ENCODE measurements around the gene TAOK1. TPM values are rescaled to one million over a fixed set of nuclear protein-coding genes. Genes with fewer than 3 reads are reported as not detected.

Gene TAOK1
- total RNA-seq, 1 experiment from 2014 or later: 87.7 TPM

DNA sequence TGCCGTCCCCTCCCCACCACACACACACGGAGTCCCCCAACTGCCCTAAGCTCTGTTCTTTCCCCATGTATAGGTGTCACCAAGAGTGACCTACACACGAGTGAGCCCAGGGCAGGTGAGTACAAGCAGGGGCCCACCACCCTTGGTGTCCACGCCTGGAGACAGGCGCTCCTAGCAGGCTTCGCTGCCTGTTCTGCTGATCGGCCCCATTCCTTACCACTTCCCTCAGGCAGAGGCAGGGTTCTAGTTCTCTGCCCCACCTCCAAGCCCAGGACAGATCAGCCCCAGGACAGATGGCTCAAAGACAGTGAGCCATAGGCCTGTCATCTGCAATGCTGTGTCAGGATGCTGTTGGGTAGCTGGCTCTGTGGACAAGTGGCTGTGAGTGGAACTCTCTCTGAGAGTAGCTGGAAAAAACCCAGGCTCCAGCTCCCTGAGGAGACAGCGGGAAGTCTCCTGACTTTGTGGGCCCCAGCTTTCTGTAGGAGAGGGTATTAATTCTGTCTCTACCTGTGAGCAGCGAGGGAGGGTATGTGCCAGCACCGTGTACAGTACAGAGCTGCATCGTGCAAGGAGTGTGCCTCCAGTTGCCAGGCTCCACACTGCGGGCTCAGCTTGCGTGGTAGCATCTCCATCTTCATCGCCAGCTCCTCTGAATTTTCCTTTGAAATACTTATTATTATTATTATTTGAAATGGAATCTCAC lies 179.2 kb downstream of the TAOK1 start:
- no peaks in the 10 kb centered on the region for H3K9me3 Mint-ChIP-seq (ENCODE audit: unreplicated experiment)
- POLR2A ChIA-PET: no interaction called here
- H3K4me1 Mint-ChIP-seq (ENCODE audit: low read depth, unreplicated experiment): peaks cover 6% of the 10 kb centered on the region

DNA sequence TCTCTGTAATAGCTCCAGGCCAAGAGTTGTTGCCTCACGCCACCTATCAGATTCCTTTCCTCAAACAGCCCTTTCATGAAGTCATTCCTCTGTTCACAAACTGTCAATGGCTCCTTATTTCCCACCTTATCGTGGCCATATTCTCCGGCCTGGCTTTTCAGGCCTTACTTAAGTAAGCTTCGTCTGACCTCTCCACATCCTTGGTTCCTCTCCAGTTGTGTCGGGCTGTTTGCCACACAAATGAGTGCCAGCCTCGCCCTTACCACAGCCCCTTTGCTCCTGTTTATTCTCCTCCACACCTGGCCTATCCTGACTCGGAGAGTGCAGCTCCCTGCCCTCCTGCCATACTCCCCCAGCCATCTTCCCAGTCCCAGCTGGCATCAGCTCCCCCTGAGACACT lies 180.4 kb downstream of the TAOK1 start:
- Mint-ChIP-seq H3K4me1 (ENCODE audit: low read depth, unreplicated experiment) (peaks cover 6% of the 10 kb centered on the region), H3K9me3 (ENCODE audit: unreplicated experiment) (no peaks in the 10 kb centered on the region), H3K27me3 (ENCODE audit: insufficient read depth, unreplicated experiment) (no peaks in the 10 kb centered on the region), H3K36me3 (ENCODE audit: insufficient read depth, unreplicated experiment) (peaks cover 39% of the 10 kb centered on the region), H3K27ac (ENCODE audit: unreplicated experiment) (no peak overlapping the region), H3K4me3 (ENCODE audit: unreplicated experiment) (peak overlapping the region; percentile 5)
- TF ChIP-seq, protein P1, sequence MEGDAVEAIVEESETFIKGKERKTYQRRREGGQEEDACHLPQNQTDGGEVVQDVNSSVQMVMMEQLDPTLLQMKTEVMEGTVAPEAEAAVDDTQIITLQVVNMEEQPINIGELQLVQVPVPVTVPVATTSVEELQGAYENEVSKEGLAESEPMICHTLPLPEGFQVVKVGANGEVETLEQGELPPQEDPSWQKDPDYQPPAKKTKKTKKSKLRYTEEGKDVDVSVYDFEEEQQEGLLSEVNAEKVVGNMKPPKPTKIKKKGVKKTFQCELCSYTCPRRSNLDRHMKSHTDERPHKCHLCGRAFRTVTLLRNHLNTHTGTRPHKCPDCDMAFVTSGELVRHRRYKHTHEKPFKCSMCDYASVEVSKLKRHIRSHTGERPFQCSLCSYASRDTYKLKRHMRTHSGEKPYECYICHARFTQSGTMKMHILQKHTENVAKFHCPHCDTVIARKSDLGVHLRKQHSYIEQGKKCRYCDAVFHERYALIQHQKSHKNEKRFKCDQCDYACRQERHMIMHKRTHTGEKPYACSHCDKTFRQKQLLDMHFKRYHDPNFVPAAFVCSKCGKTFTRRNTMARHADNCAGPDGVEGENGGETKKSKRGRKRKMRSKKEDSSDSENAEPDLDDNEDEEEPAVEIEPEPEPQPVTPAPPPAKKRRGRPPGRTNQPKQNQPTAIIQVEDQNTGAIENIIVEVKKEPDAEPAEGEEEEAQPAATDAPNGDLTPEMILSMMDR (IDR thresholded peaks at IDR 0.05; ENCODE audit: insufficient read depth in 1 of 2, low read depth in 1 of 2, low read length in 1 of 2, severe bottlenecking in 1 of 2, unreplicated experiment in 1 of 2): no peak
- BruUV-seq (replicated peaks): TSS peak; percentile 29
- intact Hi-C loops (cut with micrococcal nuclease; ENCODE audit: unreplicated experiment): no loop called here
- POLR2A ChIA-PET: interaction anchor here (0.5 to 0.6 kb wide), 2 partner anchors 164 to 276 kb away, joined by 3 to 5 read pairs; partner anchors contain the start of gene NUFIP2
- no peak for DNase-seq
- no peaks in the 10 kb centered on the region for H3K27me3 ChIP-seq (replicated peaks; ENCODE audit: control insufficient read depth, insufficient read depth, low read length)
- H3K4me1 ChIP-seq: peaks cover 10% of the 10 kb centered on the region
- H3K9me3 ChIP-seq: no peaks in the 10 kb centered on the region
- H3K36me3 ChIP-seq (ENCODE audit: control insufficient read depth, insufficient read depth, low read length): peaks cover 1% of the 10 kb centered on the region; the same call in 1 of the 2 replicates
- no peak overlapping the region for H3K4me3 ChIP-seq (ENCODE audit: low read depth, low read length)
- CTCF ChIA-PET: interaction anchor here (0.7 to 0.8 kb wide), 2 partner anchors 47 to 1121 kb away, joined by 3 read pairs; no protein-coding TSS in a partner anchor

More for the DNA sequence above, 179.2 kb downstream of the TAOK1 start:
- no peak overlapping the region for H3K27ac Mint-ChIP-seq (ENCODE audit: unreplicated experiment)
- H3K27me3 ChIP-seq (replicated peaks; ENCODE audit: control insufficient read depth, insufficient read depth, low read length): no peaks in the 10 kb centered on the region
- DNase-seq: peak in 1 of 2 experiments; percentile 46
- peaks cover 8% of the 10 kb centered on the region for H3K4me1 ChIP-seq
- no peaks in the 10 kb centered on the region for H3K27me3 Mint-ChIP-seq (ENCODE audit: insufficient read depth, unreplicated experiment)
- intact Hi-C loops (cut with micrococcal nuclease; ENCODE audit: unreplicated experiment): no loop called here
- TF ChIP-seq, protein P1 (IDR thresholded peaks at IDR 0.05; ENCODE audit: insufficient read depth in 1 of 2, low read depth in 1 of 2, low read length in 1 of 2, severe bottlenecking in 1 of 2, unreplicated experiment in 1 of 2): no peak
- H3K4me3 Mint-ChIP-seq (ENCODE audit: unreplicated experiment): peak overlapping the region; percentile 97
- peak overlapping the region; percentile 87 for H3K4me3 ChIP-seq (ENCODE audit: low read depth, low read length)
- TSS peak; percentile 31 for BruUV-seq (replicated peaks)
- peaks cover 31% of the 10 kb centered on the region for H3K36me3 Mint-ChIP-seq (ENCODE audit: insufficient read depth, unreplicated experiment)
- H3K9me3 ChIP-seq: no peaks in the 10 kb centered on the region
- CTCF ChIA-PET: interaction anchor here (0.5 to 0.9 kb wide), 2 partner anchors 47 to 197 kb away, joined by 3 read pairs; no protein-coding TSS in a partner anchor
- no peaks in the 10 kb centered on the region for H3K36me3 ChIP-seq (ENCODE audit: control insufficient read depth, insufficient read depth, low read length)

DNA sequence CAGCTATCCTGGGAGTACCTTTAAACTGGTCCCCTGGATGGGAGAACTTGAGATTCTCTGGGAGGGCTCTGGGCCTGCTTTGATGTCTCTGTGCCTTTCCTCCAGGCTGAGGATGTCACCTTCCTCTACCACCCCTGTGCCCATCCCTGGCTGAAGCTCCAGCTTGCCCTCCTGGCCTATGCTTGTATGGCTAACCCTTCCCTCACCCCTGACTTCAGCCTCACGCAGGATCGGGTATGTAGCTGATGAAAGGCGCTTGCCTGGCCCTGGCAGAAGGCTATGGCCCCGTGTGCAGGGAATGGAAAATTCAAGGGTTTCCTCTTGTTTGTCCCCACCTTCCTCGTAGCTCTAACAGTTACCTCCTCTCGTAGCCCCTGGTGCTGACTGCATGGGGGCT lies 181.3 kb downstream of the TAOK1 start:
- Histone ChIP-seq H3K36me3 (ENCODE audit: control insufficient read depth, insufficient read depth, low read length) (peaks cover 1% of the 10 kb centered on the region; the same call in 1 of the 2 replicates), H3K27me3 (replicated peaks; ENCODE audit: control insufficient read depth, insufficient read depth, low read length) (no peaks in the 10 kb centered on the region), H3K4me1 (peaks cover 10% of the 10 kb centered on the region), H3K4me3 (ENCODE audit: low read depth, low read length) (no peak overlapping the region), H3K9me3 (no peaks in the 10 kb centered on the region)
- POLR2A ChIA-PET: no interaction called here
- CTCF ChIA-PET: no interaction called here
- no TSS peak for BruUV-seq (replicated peaks)
- no peaks in the 10 kb centered on the region for H3K27me3 Mint-ChIP-seq (ENCODE audit: insufficient read depth, unreplicated experiment)
- TF ChIP-seq, protein P1 (IDR thresholded peaks at IDR 0.05; ENCODE audit: insufficient read depth in 1 of 2, low read depth in 1 of 2, low read length in 1 of 2, severe bottlenecking in 1 of 2, unreplicated experiment in 1 of 2): no peak
- H3K36me3 Mint-ChIP-seq (ENCODE audit: insufficient read depth, unreplicated experiment): peaks cover 32% of the 10 kb centered on the region
- no peak overlapping the region for H3K27ac Mint-ChIP-seq (ENCODE audit: unreplicated experiment)
- no peaks in the 10 kb centered on the region for H3K9me3 Mint-ChIP-seq (ENCODE audit: unreplicated experiment)
- peaks cover 6% of the 10 kb centered on the region for H3K4me1 Mint-ChIP-seq (ENCODE audit: low read depth, unreplicated experiment)
- peak in 1 of 2 experiments; percentile 32 for DNase-seq
- intact Hi-C loops (cut with micrococcal nuclease; ENCODE audit: unreplicated experiment): no loop called here
- H3K4me3 Mint-ChIP-seq (ENCODE audit: unreplicated experiment): no peak overlapping the region
